ENCODE measurements around the gene IQCH. TPM values are rescaled to one million over a fixed set of nuclear protein-coding genes. Genes with fewer than 3 reads are reported as not detected.

Gene IQCH
- total and polyA plus RNA-seq, 5 experiments from 2014 or later = 0.20 to 0.96 (median 0.33) TPM; not detected in 1

- Mint-ChIP-seq H3K36me3 (peaks cover 0 to 65% (median 33%) of the 10 kb centered on the region in 3 donors), H3K4me3 (no peak overlapping the region), H3K4me1 (peaks cover 0 to 2% (median 0%) of the 10 kb centered on the region in 4 donors), H3K27me3 (no peaks in the 10 kb centered on the region), H3K27ac (no peak overlapping the region), H3K9me3 (no peaks in the 10 kb centered on the region)
- no peak for ATAC-seq
- POLR2A ChIA-PET = interaction anchor here (0.5 to 1.1 kb wide), 2 partner anchors 8 to 77 kb away, joined by 4 to 5 read pairs; partner anchors contain the start of gene C15orf61
- no peak for DNase-seq
Measured at GRCh38 chr15:67512140-67512539, 257.6 kb downstream of the IQCH start.

GRCh38 chr15:67512933-67513714, 258.5 kb downstream of the IQCH start:
- Mint-ChIP-seq H3K27me3 (no peaks in the 10 kb centered on the region), H3K9me3 (no peaks in the 10 kb centered on the region), H3K27ac (peak overlapping the region in 1 of 10 donors; percentile 51), H3K4me3 (no peak overlapping the region), H3K4me1 (peaks cover 0 to 2% (median 1%) of the 10 kb centered on the region in 4 donors), H3K36me3 (peaks cover 0 to 73% (median 37%) of the 10 kb centered on the region in 3 donors)
- POLR2A ChIA-PET = no interaction called here
- DNase-seq (no peak), ATAC-seq (no peak)

GRCh38 chr15:67515090-67515489, 260.5 kb downstream of the IQCH start:
- H3K4me3 Mint-ChIP-seq = no peak overlapping the region
- ATAC-seq = no peak
- POLR2A ChIA-PET = no interaction called here

GRCh38 chr15:67515557-67515956, 261.0 kb downstream of the IQCH start:
- Mint-ChIP-seq H3K36me3 (peaks cover 0 to 56% (median 32%) of the 10 kb centered on the region in 3 donors), H3K27ac (no peak overlapping the region), H3K4me1 (peaks cover 0 to 11% (median 3%) of the 10 kb centered on the region in 4 donors), H3K4me3 (no peak overlapping the region), H3K9me3 (no peaks in the 10 kb centered on the region), H3K27me3 (no peaks in the 10 kb centered on the region)
- POLR2A ChIA-PET = no interaction called here
- DNase-seq = no peak
- no peak for ATAC-seq

More at GRCh38 chr15:67515090-67515489, 260.5 kb downstream of the IQCH start:
- Mint-ChIP-seq H3K27ac (no peak overlapping the region), H3K36me3 (peaks cover 0 to 60% (median 32%) of the 10 kb centered on the region in 3 donors), H3K9me3 (no peaks in the 10 kb centered on the region), H3K4me1 (peaks cover 0 to 6% (median 1%) of the 10 kb centered on the region in 4 donors), H3K27me3 (no peaks in the 10 kb centered on the region)
- DNase-seq = no peak

- peaks cover 7 to 42% (median 28%) of the 10 kb centered on the region in 4 donors for H3K4me1 Mint-ChIP-seq
- H3K4me3 Mint-ChIP-seq = peak overlapping the region; percentile 77 to 96 (median 90)
- H3K36me3 Mint-ChIP-seq = peaks cover 0 to 16% (median 6%) of the 10 kb centered on the region in 3 donors
- no peaks in the 10 kb centered on the region for H3K9me3 Mint-ChIP-seq
- POLR2A ChIA-PET = interaction anchor here (0.6 to 2.5 kb wide), 9 partner anchors 9 to 757 kb away, joined by 3 to 71 read pairs (median 5); partner anchors contain the start of genes FEM1B, MAP2K5 and PIAS1
- no peaks in the 10 kb centered on the region for H3K27me3 Mint-ChIP-seq
- peak overlapping the region; percentile 90 to 97 (median 94) for H3K27ac Mint-ChIP-seq
- DNase-seq (no peak), ATAC-seq (peak; percentile 13 to 19)
Measured at GRCh38 chr15:67520321-67521028, 265.9 kb downstream of the IQCH start.

GRCh38 chr15:67521029-67521782, 266.6 kb downstream of the IQCH start, which contains the start of gene C15orf61:
C15orf61 (plus strand) TSS chr15:67521131; CDS start chr15:67521249, 118 bp downstream.
- ATAC-seq (peak; percentile 79 to 84), DNase-seq (peak; percentile 72 to 91 (median 80))
- Mint-ChIP-seq H3K4me3 (peak within 1 kb of the TSS; percentile 88 to 96 (median 93)), H3K27ac (peak within 1 kb of the TSS; percentile 90 to 97 (median 95)), H3K4me1 (peaks cover 7 to 42% (median 28%) of the 10 kb centered on the region in 4 donors), H3K27me3 (no peaks in the 10 kb centered on the region), H3K9me3 (no peaks in the 10 kb centered on the region), H3K36me3 (peaks cover 0 to 20% (median 6%) of the 10 kb centered on the region in 3 donors)
- POLR2A ChIA-PET = interaction anchor here (0.6 to 2.5 kb wide), 15 partner anchors 9 to 757 kb away, joined by 3 to 71 read pairs (median 4); partner anchors contain the start of genes FEM1B, MAP2K5 and PIAS1

- Mint-ChIP-seq H3K4me1 (peaks cover 7 to 42% (median 28%) of the 10 kb centered on the region in 4 donors), H3K4me3 (peak overlapping the region; percentile 87 to 96 (median 93)), H3K36me3 (peaks cover 0 to 17% (median 5%) of the 10 kb centered on the region in 3 donors), H3K9me3 (no peaks in the 10 kb centered on the region), H3K27ac (peak overlapping the region; percentile 90 to 96 (median 94)), H3K27me3 (no peaks in the 10 kb centered on the region)
- ATAC-seq (no peak), DNase-seq (no peak)
- POLR2A ChIA-PET = interaction anchor here (0.6 to 2.5 kb wide), 9 partner anchors 8 to 756 kb away, joined by 3 to 71 read pairs (median 4); partner anchors contain the start of genes FEM1B and MAP2K5
Measured at GRCh38 chr15:67521783-67522568, 267.4 kb downstream of the IQCH start.

- Mint-ChIP-seq H3K9me3 (no peaks in the 10 kb centered on the region), H3K4me3 (peak overlapping the region; percentile 3 to 96 (median 93)), H3K27me3 (no peaks in the 10 kb centered on the region), H3K4me1 (peaks cover 7 to 40% (median 28%) of the 10 kb centered on the region in 4 donors), H3K36me3 (peaks cover 0 to 17% (median 6%) of the 10 kb centered on the region in 3 donors), H3K27ac (peak overlapping the region in 4 of 10 donors; percentile 30 to 92 (median 50))
- DNase-seq (no peak), ATAC-seq (no peak)
- POLR2A ChIA-PET = interaction anchor here (1.9 kb wide), 1 partner anchor 19 kb away, joined by 7 read pairs; the partner anchor contains the start of gene MAP2K5
Measured at GRCh38 chr15:67523330-67523729, 268.7 kb downstream of the IQCH start.

- ATAC-seq = no peak
- H3K4me3 Mint-ChIP-seq = peak overlapping the region in 2 of 10 donors; percentile 2 to 53
- no peak for DNase-seq
- POLR2A ChIA-PET = interaction anchor here (1.0 to 1.9 kb wide), 2 partner anchors 12 to 18 kb away, joined by 5 to 7 read pairs; partner anchors contain the start of gene MAP2K5
- H3K36me3 Mint-ChIP-seq = peaks cover 0 to 22% (median 6%) of the 10 kb centered on the region in 3 donors
- peaks cover 7 to 36% (median 28%) of the 10 kb centered on the region in 4 donors for H3K4me1 Mint-ChIP-seq
- H3K27me3 Mint-ChIP-seq = no peaks in the 10 kb centered on the region
- H3K9me3 Mint-ChIP-seq = no peaks in the 10 kb centered on the region
- H3K27ac Mint-ChIP-seq = peak overlapping the region in 5 of 10 donors; percentile 1 to 71 (median 30)
Measured at GRCh38 chr15:67524235-67524634, 269.6 kb downstream of the IQCH start.

- Mint-ChIP-seq H3K4me3 (no peak overlapping the region), H3K9me3 (no peaks in the 10 kb centered on the region), H3K27me3 (no peaks in the 10 kb centered on the region), H3K36me3 (peaks cover 0 to 30% (median 6%) of the 10 kb centered on the region in 3 donors), H3K27ac (no peak overlapping the region), H3K4me1 (peaks cover 0 to 11% (median 8%) of the 10 kb centered on the region in 4 donors)
- no peak for DNase-seq
- no peak for ATAC-seq
- POLR2A ChIA-PET = interaction anchor here (1.1 kb wide), 1 partner anchor 14 kb away, joined by 3 read pairs; the partner anchor contains the start of gene MAP2K5
Measured at GRCh38 chr15:67528513-67528912, 273.9 kb downstream of the IQCH start.

GRCh38 chr15:67531379-67531914, 276.9 kb downstream of the IQCH start:
- Mint-ChIP-seq H3K4me1 (no peaks in the 10 kb centered on the region), H3K27me3 (no peaks in the 10 kb centered on the region), H3K9me3 (no peaks in the 10 kb centered on the region), H3K4me3 (no peak overlapping the region), H3K27ac (no peak overlapping the region), H3K36me3 (peaks cover 0 to 26% (median 6%) of the 10 kb centered on the region in 3 donors)
- no peak for DNase-seq
- no peak for ATAC-seq
- POLR2A ChIA-PET = interaction anchor here (1.9 kb wide), 1 partner anchor 10 kb away, joined by 4 read pairs; no protein-coding TSS in a partner anchor

Data from naive thymus-derived CD8-positive, alpha-beta T cell (primary cell).